Endothelial cell of umbilical vein (primary cell): ENCODE measurements around the gene TMEM208. TPM values are rescaled to one million over a fixed set of nuclear protein-coding genes. Genes with fewer than 3 reads are reported as not detected.
A peak's percentile ranks its signal among the peaks of the same experiment; 100 is the strongest.

ENCODE experiments used
- BruUV-seq: library from RNA; stranded (reverse); fragments of 400-500 nt; replicated peaks from 2 replicates; lab custom pipeline; 2021; lab: Mats Ljungman, UMichigan
- CTCF ChIA-PET: fragments of 300-600, 350-600 bp; sonication (Branson Sonifier 250); formaldehyde crosslinking; loops from one replicate; lab custom pipeline; 2021; ENCODE audit warnings: antibody characterized with exemption, inconsistent platforms; lab: Charles Lee
- POLR2A ChIA-PET: fragments of 300-600, 350-600 bp; sonication (Branson Sonifier 250); formaldehyde crosslinking; loops from one replicate; lab custom pipeline; 2021; ENCODE audit warnings: antibody characterized with exemption, inconsistent platforms; lab: Charles Lee
- DNase-seq: peaks from one replicate; pipeline ENCODE4 v3.0.0-alpha.2; 2011; ENCODE audit warnings: low read depth, low spot score
- FAIRE-seq: peaks from 2 replicates; lab custom pipeline; 2011; peaks lifted over from hg19 to GRCh38; lab: Jason Lieb, UNC
- H2AFZ ChIP-seq: 2 replicates; pipeline ENCODE4 v1.6.0; 2012; ENCODE audit warnings: low read depth, low read length, control low read depth, inconsistent platforms
- H3K27ac ChIP-seq: 2 replicates; pipeline ENCODE4 v1.5.1; 2011; ENCODE audit warnings: low read depth, mild to moderate bottlenecking, control low read depth, low read length, moderate library complexity; ENCODE audit not compliant: insufficient read depth
- H3K27me3 ChIP-seq, 2 experiments: 2 replicates each; pipeline versions ENCODE4 v1.6.0 to v1.6.1; 2011; ENCODE audit warnings: low read length in 2 of 2, mixed read lengths in 1 of 2; ENCODE audit not compliant: control insufficient read depth in 2 of 2, insufficient read depth in 2 of 2
- H3K36me3 ChIP-seq, 2 experiments: 2 replicates in 1 of 2; 3 replicates in 1 of 2; pipeline ENCODE4 v1.5.1; 2011; ENCODE audit warnings: low read length in 2 of 2, mild to moderate bottlenecking in 1 of 2, moderate library complexity in 1 of 2; ENCODE audit not compliant: control insufficient read depth in 2 of 2, insufficient read depth in 2 of 2; ENCODE audit errors: extremely low read depth in 1 of 2
- H3K4me1 ChIP-seq: 3 replicates; pipeline ENCODE4 v1.5.1; 2011; ENCODE audit warnings: mild to moderate bottlenecking, low read length; ENCODE audit not compliant: control insufficient read depth, insufficient read depth; ENCODE audit errors: extremely low read depth
- H3K4me2 ChIP-seq: 2 replicates; pipeline ENCODE4 v1.6.1; 2011; ENCODE audit warnings: low read length, control low read depth, mixed read lengths; ENCODE audit not compliant: insufficient read depth
- H3K4me3 ChIP-seq, 3 experiments: fragments of 200-600 bp in 1 of 3; sonication (generic), shearing (Covaris generic) in 1 of 3; replicated peaks in 1 of 3; 2 replicates each; pipeline ENCODE4 v1.5.1; 2011 to 2016; ENCODE audit warnings: control low read depth in 3 of 3, low read length in 3 of 3, mild to moderate bottlenecking in 2 of 3, inconsistent platforms in 1 of 3, low read depth in 1 of 3, moderate library complexity in 1 of 3; ENCODE audit not compliant: insufficient read depth in 1 of 3
- H3K79me2 ChIP-seq: 2 replicates; pipeline ENCODE4 v1.6.0; 2012; ENCODE audit warnings: low read length, inconsistent platforms; ENCODE audit not compliant: control insufficient read depth, insufficient read depth
- H3K9ac ChIP-seq: replicated peaks from 2 replicates; pipeline ENCODE3; 2011; ENCODE audit warnings: low read length, control low read depth; ENCODE audit not compliant: insufficient read depth; ENCODE audit errors: extremely low read depth
- H3K9me1 ChIP-seq: replicated peaks from 3 replicates; pipeline ENCODE4 v1.6.0; 2011; ENCODE audit warnings: mild to moderate bottlenecking, low read length; ENCODE audit not compliant: control insufficient read depth, insufficient read depth; ENCODE audit errors: extremely low read depth
- H3K9me3 ChIP-seq: replicated peaks from 2 replicates; pipeline ENCODE4 v1.5.1; 2012; ENCODE audit warnings: low read length, inconsistent platforms; ENCODE audit not compliant: control insufficient read depth, insufficient read depth
- H4K20me1 ChIP-seq: replicated peaks from 2 replicates; pipeline ENCODE3; 2011; ENCODE audit warnings: mild to moderate bottlenecking, low read length; ENCODE audit not compliant: control insufficient read depth, insufficient read depth; ENCODE audit errors: extremely low read depth
- CTCF ChIP-seq, 2 donors: IDR thresholded peaks; 1 replicate in 1 of 2; 2 replicates in 1 of 2; pipeline ENCODE4 v1.5.1; 2011; ENCODE audit warnings: low read length in 2 of 2, mild to moderate bottlenecking in 2 of 2, moderate library complexity in 2 of 2, control low read depth in 1 of 2, inconsistent platforms in 1 of 2, low read depth in 1 of 2; ENCODE audit not compliant: insufficient read depth in 1 of 2; ENCODE audit errors: extremely low read depth in 1 of 2
- FOS ChIP-seq: IDR thresholded peaks from 2 replicates; pipeline ENCODE4 v1.6.1; 2011; ENCODE audit warnings: mild to moderate bottlenecking, low read length, moderate library complexity, borderline replicate concordance; ENCODE audit not compliant: insufficient read depth
- MAX ChIP-seq: IDR thresholded peaks from 2 replicates; pipeline ENCODE4 v1.6.1; 2011; ENCODE audit not compliant: insufficient read depth, insufficient read length
- dilution Hi-C: fragments of 300-500 bp; cut with MboI; formaldehyde crosslinking; loops from one replicate; pipeline ENCODE4 v1.15.0; 2019; ENCODE audit warnings: low sequenced_read_pairs; ENCODE audit not compliant: extremely low pct_ligation_motif_present
- intact Hi-C: fragments of 100-400 bp; cut with micrococcal nuclease; formaldehyde crosslinking; loops from one replicate; pipeline ENCODE4 v1.10.0; 2022
- polyA plus RNA-seq, 4 experiments: library from polyadenylated mRNA; depleted of rRNA in 3 of 4; stranded (reverse) in 3 of 4; unstranded in 1 of 4; fragments of >200 nt; gene quantifications; 2 replicates each; pipeline versions ENCODE4 v1.2.1 to v1.2.3, GENCODE V29; 2011 to 2012; ENCODE audit warnings: missing spikeins in 1 of 4
- total RNA-seq: library from RNA; stranded (reverse); gene quantifications from 2 replicates; pipeline ENCODE4 v1.2.3, GENCODE V29; 2021

Gene TMEM208
- total and polyA plus RNA-seq, 2 donors (not counting 3 experiments of a cell fraction or from before 2014, with no cell fraction given) = 35.3 to 94.0 TPM

- Histone ChIP-seq H3K9me3 (no peaks in the 10 kb centered on the region), H3K9ac (peak within 1 kb of the TSS; percentile 58), H3K4me2 (peak within 1 kb of the TSS; percentile 73), H3K4me1 (peaks cover 37% of the 10 kb centered on the region), H4K20me1 (no peaks in the 10 kb centered on the region), H3K4me3 (peak within 1 kb of the TSS; percentile 46 to 60 (median 55)), H3K27me3 (peaks cover 0 to 3% of the 10 kb centered on the region in 2 experiments), H3K36me3 (no peaks in the 10 kb centered on the region), H3K9me1 (no peaks in the 10 kb centered on the region), H3K27ac (peak within 1 kb of the TSS; percentile 14), H2AFZ (peak within 1 kb of the TSS; percentile 84), H3K79me2 (peaks cover 18% of the 10 kb centered on the region)
- CTCF ChIA-PET = interaction anchor here (0.7 to 3.2 kb wide), 10 partner anchors 10 to 151 kb away, joined by 3 to 18 read pairs (median 7); no protein-coding TSS in a partner anchor
- TF ChIP-seq MAX (peak; percentile 23), CTCF (IDR thresholded peaks at IDR 0.05; ENCODE audit: extremely low read depth in 1 of 2, insufficient read depth in 1 of 2, low read depth in 1 of 2, low read length in 2 of 2) (peak; percentile 4 to 14), FOS (no peak)
- peak; percentile 38 for DNase-seq
- FAIRE-seq = no peak
- POLR2A ChIA-PET = interaction anchor here (0.8 to 2.7 kb wide), 4 partner anchors 19 to 51 kb away, joined by 5 to 10 read pairs (median 8); partner anchors contain the start of gene TMEM208
- intact Hi-C loops (no loop called here), dilution Hi-C loops (no loop called here)
- BruUV-seq = no TSS peak
Measured at GRCh38 chr16:67248401-67249177, 21.7 kb downstream of the TMEM208 start, which contains the start of gene SLC9A5. Gene SLC9A5, plus strand, starts transcription at chr16:67248979. Its CDS starts 36 bp downstream, at chr16:67249015.
